Measurements from ENCODE around the gene MEGF6. TPM values are rescaled to one million over a fixed set of nuclear protein-coding genes. Genes with fewer than 3 reads are reported as not detected.

MEGF6 gene
- total and polyA plus RNA-seq, 9 of the 15 experiments (the other 6 are each of a cell fraction or from before 2014, with no cell fraction given) = 0.03 to 1.7 (median 0.24) TPM; not detected in 3

DNA sequence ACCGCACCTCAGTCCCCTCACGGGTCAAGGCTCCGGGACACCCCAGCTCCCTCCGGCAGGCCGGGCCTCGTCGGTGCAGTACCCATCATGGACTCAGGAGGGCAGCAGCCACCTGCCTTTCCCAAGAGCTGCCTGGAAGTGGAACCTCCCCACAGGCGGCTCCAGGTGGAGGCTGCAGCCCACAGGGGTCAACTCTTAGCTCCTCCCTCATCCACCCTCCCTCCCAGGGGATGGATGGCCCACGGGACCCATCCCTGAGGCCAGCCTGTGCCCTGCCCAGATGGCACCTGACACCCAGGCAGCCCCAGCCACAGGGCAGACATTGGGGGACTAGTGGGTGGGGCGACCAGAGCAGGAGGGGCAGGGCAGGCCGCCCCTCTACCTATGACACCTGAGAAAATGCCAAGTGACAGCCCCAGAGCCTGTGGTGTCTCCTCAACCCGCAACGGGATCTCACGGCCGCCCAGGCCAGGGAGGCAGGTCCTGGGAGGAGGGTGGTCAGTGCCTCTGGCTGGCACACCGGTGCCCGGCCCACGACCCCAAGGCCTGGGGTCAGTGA lies 158.0 kb downstream of the MEGF6 start (continued):
- TF ChIP-seq, protein P1, sequence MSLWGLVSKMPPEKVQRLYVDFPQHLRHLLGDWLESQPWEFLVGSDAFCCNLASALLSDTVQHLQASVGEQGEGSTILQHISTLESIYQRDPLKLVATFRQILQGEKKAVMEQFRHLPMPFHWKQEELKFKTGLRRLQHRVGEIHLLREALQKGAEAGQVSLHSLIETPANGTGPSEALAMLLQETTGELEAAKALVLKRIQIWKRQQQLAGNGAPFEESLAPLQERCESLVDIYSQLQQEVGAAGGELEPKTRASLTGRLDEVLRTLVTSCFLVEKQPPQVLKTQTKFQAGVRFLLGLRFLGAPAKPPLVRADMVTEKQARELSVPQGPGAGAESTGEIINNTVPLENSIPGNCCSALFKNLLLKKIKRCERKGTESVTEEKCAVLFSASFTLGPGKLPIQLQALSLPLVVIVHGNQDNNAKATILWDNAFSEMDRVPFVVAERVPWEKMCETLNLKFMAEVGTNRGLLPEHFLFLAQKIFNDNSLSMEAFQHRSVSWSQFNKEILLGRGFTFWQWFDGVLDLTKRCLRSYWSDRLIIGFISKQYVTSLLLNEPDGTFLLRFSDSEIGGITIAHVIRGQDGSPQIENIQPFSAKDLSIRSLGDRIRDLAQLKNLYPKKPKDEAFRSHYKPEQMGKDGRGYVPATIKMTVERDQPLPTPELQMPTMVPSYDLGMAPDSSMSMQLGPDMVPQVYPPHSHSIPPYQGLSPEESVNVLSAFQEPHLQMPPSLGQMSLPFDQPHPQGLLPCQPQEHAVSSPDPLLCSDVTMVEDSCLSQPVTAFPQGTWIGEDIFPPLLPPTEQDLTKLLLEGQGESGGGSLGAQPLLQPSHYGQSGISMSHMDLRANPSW (CRISPR knock-in tag; IDR thresholded peaks at IDR 0.05) = no peak
- TF ChIP-seq ZKSCAN1 (IDR thresholded peaks at IDR 0.05; ENCODE audit: low read depth, low read length) = 0 out of 2 replicates have a peak, but pooled peaks have one; percentile 24
- no peak for TF ChIP-seq ZSCAN29 (IDR thresholded peaks at IDR 0.05)
- no peak for TF ChIP-seq ZNF184 (CRISPR knock-in tag; IDR thresholded peaks at IDR 0.05)
- no peak for TF ChIP-seq ZSCAN32 (CRISPR knock-in tag; IDR thresholded peaks at IDR 0.05)
- TF ChIP-seq SP1 (CRISPR knock-in tag; IDR thresholded peaks at IDR 0.05) = 0 out of 2 replicates have a peak, but pooled peaks have one; percentile 43
- no peak for TF ChIP-seq POLR2B (IDR thresholded peaks at IDR 0.05; ENCODE audit: low read depth, partially characterized antibody)
- TF ChIP-seq ETS2 (tag; IDR thresholded peaks at IDR 0.05; ENCODE audit: borderline replicate concordance, poor library complexity, severe bottlenecking) = no peak
- TF ChIP-seq, protein P2, sequence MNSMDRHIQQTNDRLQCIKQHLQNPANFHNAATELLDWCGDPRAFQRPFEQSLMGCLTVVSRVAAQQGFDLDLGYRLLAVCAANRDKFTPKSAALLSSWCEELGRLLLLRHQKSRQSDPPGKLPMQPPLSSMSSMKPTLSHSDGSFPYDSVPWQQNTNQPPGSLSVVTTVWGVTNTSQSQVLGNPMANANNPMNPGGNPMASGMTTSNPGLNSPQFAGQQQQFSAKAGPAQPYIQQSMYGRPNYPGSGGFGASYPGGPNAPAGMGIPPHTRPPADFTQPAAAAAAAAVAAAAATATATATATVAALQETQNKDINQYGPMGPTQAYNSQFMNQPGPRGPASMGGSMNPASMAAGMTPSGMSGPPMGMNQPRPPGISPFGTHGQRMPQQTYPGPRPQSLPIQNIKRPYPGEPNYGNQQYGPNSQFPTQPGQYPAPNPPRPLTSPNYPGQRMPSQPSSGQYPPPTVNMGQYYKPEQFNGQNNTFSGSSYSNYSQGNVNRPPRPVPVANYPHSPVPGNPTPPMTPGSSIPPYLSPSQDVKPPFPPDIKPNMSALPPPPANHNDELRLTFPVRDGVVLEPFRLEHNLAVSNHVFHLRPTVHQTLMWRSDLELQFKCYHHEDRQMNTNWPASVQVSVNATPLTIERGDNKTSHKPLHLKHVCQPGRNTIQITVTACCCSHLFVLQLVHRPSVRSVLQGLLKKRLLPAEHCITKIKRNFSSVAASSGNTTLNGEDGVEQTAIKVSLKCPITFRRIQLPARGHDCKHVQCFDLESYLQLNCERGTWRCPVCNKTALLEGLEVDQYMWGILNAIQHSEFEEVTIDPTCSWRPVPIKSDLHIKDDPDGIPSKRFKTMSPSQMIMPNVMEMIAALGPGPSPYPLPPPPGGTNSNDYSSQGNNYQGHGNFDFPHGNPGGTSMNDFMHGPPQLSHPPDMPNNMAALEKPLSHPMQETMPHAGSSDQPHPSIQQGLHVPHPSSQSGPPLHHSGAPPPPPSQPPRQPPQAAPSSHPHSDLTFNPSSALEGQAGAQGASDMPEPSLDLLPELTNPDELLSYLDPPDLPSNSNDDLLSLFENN (IDR thresholded peaks at IDR 0.05; ENCODE audit: low read depth in 2 of 2, low read length in 2 of 2) = 0 out of 4 replicates have a peak, but pooled peaks of 1 of the 2 experiments have one; percentile 23
- TF ChIP-seq KLF16 (IDR thresholded peaks at IDR 0.05) = 0 out of 2 replicates have a peak, but pooled peaks have one; percentile 36
- TF ChIP-seq NUFIP1 (IDR thresholded peaks at IDR 0.05; ENCODE audit: partially characterized antibody) = no peak
- TF ChIP-seq ZNF239 (CRISPR knock-in tag; IDR thresholded peaks at IDR 0.05) = no peak
- TF ChIP-seq PRMT5 (CRISPR knock-in tag; IDR thresholded peaks at IDR 0.05) = no peak
- no peak for TF ChIP-seq EWSR1 (IDR thresholded peaks at IDR 0.05; ENCODE audit: borderline replicate concordance, low read depth, partially characterized antibody)
- TF ChIP-seq, protein P3, sequence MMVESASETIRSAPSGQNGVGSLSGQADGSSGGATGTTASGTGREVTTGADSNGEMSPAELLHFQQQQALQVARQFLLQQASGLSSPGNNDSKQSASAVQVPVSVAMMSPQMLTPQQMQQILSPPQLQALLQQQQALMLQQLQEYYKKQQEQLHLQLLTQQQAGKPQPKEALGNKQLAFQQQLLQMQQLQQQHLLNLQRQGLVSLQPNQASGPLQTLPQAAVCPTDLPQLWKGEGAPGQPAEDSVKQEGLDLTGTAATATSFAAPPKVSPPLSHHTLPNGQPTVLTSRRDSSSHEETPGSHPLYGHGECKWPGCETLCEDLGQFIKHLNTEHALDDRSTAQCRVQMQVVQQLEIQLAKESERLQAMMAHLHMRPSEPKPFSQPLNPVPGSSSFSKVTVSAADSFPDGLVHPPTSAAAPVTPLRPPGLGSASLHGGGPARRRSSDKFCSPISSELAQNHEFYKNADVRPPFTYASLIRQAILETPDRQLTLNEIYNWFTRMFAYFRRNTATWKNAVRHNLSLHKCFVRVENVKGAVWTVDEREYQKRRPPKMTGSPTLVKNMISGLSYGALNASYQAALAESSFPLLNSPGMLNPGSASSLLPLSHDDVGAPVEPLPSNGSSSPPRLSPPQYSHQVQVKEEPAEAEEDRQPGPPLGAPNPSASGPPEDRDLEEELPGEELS (CRISPR knock-in tag; IDR thresholded peaks at IDR 0.05; ENCODE audit: borderline replicate concordance) = no peak
- no peak for TF ChIP-seq MEF2D (tag; conservative IDR thresholded peaks at IDR 0.05; ENCODE audit: low read depth)
- TF ChIP-seq GABPB1 (CRISPR knock-in tag; IDR thresholded peaks at IDR 0.05) = peak; percentile 43; the same call in 1 of the 2 replicates
- no peak for TF ChIP-seq ZNF436 (CRISPR knock-in tag; IDR thresholded peaks at IDR 0.05)
- peak; percentile 21; the same call in 1 of the 2 replicates for TF ChIP-seq CC2D1A (IDR thresholded peaks at IDR 0.05)

All from K562 (cell line).